ENCODE measurements around the gene ADGRG4.

Gene ADGRG4

DNA sequence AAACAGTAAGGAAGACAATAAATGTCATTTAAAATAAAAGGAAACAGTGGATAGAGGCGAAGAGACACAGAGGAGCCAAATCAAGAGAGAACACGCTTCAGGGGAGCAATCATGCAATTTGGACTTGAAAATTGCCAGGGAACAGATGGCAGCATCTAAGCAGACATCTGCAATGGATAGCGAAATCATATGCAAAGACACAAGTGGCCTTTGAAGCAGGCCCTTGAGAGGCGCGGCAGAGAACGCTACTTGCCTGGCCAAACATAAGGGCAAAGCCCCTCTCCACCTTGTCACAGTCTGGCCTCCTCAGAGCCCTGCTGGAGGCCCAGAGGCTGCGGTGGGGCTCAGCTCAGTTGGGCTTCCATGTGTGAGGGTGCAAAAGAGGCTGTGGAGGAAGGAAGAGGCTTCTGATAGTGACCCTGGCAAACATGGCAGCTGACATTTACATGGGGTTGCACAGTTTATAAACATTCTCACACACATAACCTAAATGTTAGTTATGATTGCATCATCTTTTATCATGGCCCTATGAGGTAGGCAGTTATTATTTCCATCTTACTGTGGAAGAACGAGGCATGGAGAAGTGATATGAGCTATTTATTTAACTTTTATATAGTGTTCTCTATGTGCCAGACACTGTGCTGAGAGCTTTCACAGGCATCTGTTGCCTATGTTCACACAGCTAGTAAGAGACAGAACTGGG, 18.3 kb downstream of the ADGRG4 start:
- no peak overlapping the region for H3K27ac ChIP-seq (replicated peaks)
- H3K4me3 ChIP-seq (replicated peaks; ENCODE audit: insufficient read depth, low read length), result no peak overlapping the region
- TF ChIP-seq CTCF (IDR thresholded peaks at IDR 0.05; ENCODE audit: insufficient read depth, low read length) (no peak), POLR2AphosphoS5 (IDR thresholded peaks at IDR 0.05; ENCODE audit: low read depth) (no peak), GABPA (IDR thresholded peaks at IDR 0.05; ENCODE audit: low read depth) (no peak)
- DNase-seq (ENCODE audit: low read depth in 1 of 2, low spot score in 1 of 2), result no peak
- H3K27me3 ChIP-seq (ENCODE audit: insufficient read depth, poor library complexity, severe bottlenecking), result no peaks in the 10 kb centered on the region

DNA sequence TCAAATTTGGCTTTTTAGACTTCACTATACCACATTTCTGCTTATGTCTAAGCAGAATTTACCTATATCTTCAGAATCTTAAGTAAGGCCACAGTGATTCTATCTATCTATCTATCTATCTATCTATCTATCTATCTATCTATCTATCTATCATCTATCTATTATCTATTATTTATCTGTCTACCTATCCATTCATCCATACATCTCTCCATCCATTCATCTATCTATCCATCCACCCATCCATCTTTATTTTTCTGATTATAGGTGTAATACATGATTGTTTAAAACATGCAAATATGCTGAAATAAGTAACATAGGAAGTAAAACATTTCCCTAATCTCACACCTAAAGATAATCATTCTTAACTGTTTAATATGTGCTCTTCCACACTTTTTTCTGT, 18.8 kb downstream of the ADGRG4 start:
- no peaks in the 10 kb centered on the region for H3K27me3 ChIP-seq (ENCODE audit: insufficient read depth, poor library complexity, severe bottlenecking)
- no peak overlapping the region for H3K4me3 ChIP-seq (replicated peaks; ENCODE audit: insufficient read depth, low read length)

DNA sequence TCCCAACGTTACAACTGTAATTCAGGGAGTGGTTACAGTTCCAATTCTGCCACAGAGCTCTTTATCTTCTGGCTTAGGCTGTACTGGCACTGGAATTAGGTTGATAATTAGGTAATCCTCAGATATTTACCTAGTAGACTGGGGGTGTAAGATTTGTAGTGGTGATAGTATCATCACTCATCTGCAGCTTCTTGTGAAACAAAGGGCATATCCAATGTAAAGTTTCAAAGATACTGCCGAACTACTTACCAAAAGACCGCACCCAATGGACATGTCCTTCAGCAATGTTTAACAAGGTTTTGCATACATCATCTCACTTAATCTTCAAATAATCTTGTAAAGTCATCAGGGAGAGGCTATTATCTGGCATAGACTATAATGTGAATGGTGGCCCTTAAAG, 20.8 kb downstream of the ADGRG4 start:
- TF ChIP-seq GABPA (IDR thresholded peaks at IDR 0.05; ENCODE audit: low read depth) (no peak), CTCF (IDR thresholded peaks at IDR 0.05; ENCODE audit: insufficient read depth, low read length) (no peak), REST (IDR thresholded peaks at IDR 0.05; ENCODE audit: insufficient replicate concordance, low read depth) (no peak), POLR2AphosphoS5 (IDR thresholded peaks at IDR 0.05; ENCODE audit: low read depth) (no peak), SPI1 (IDR thresholded peaks at IDR 0.05; ENCODE audit: borderline replicate concordance, low read depth) (no peak)
- Histone ChIP-seq H3K27ac (replicated peaks) (no peak overlapping the region), H3K27me3 (ENCODE audit: insufficient read depth, poor library complexity, severe bottlenecking) (no peaks in the 10 kb centered on the region), H3K4me3 (replicated peaks; ENCODE audit: insufficient read depth, low read length) (no peak overlapping the region)
- no peak for DNase-seq (ENCODE audit: low read depth in 1 of 2, low spot score in 1 of 2)

More for the DNA sequence above, 18.8 kb downstream of the ADGRG4 start:
- no peak for DNase-seq (ENCODE audit: low read depth in 1 of 2, low spot score in 1 of 2)
- no peak overlapping the region for H3K27ac ChIP-seq (replicated peaks)
- TF ChIP-seq REST (IDR thresholded peaks at IDR 0.05; ENCODE audit: insufficient replicate concordance, low read depth) (no peak), GABPA (IDR thresholded peaks at IDR 0.05; ENCODE audit: low read depth) (no peak), CTCF (IDR thresholded peaks at IDR 0.05; ENCODE audit: insufficient read depth, low read length) (no peak), POLR2AphosphoS5 (IDR thresholded peaks at IDR 0.05; ENCODE audit: low read depth) (no peak)

- Histone ChIP-seq H3K27me3 (ENCODE audit: insufficient read depth, poor library complexity, severe bottlenecking) (no peaks in the 10 kb centered on the region), H3K4me3 (replicated peaks; ENCODE audit: insufficient read depth, low read length) (no peak overlapping the region), H3K27ac (replicated peaks) (no peak overlapping the region)
- TF ChIP-seq CTCF (IDR thresholded peaks at IDR 0.05; ENCODE audit: insufficient read depth, low read length), result no peak
- no peak for TF ChIP-seq REST (IDR thresholded peaks at IDR 0.05; ENCODE audit: insufficient replicate concordance, low read depth)
- no peak for TF ChIP-seq SPI1 (IDR thresholded peaks at IDR 0.05; ENCODE audit: borderline replicate concordance, low read depth)
- no peak for DNase-seq (ENCODE audit: low read depth in 1 of 2, low spot score in 1 of 2)
Observed at GRCh38 chrX:136322064-136322463, 21.3 kb downstream of the ADGRG4 start.

Data from HL-60 (cell line).